Fibroblast of lung (primary cell): ENCODE data around the gene MACROD2. TPM values are rescaled to one million over a fixed set of nuclear protein-coding genes. Genes with fewer than 3 reads are reported as not detected.

Experiments used
- DNase-seq, 2 donors: peaks; one replicate each; pipeline versions ENCODE4 v3.0.0 to v3.0.0-alpha.2; 2010; ENCODE audit warnings: low read depth in 2 of 2
- H2AFZ ChIP-seq: 2 replicates; pipeline ENCODE4 v1.5.1; 2012; ENCODE audit warnings: low read length, control low read depth, inconsistent platforms
- H3K27ac ChIP-seq: 2 replicates; pipeline ENCODE4 v1.5.1; 2011; ENCODE audit warnings: low read length, control low read depth; ENCODE audit not compliant: insufficient read depth
- H3K27me3 ChIP-seq: 2 replicates; pipeline ENCODE4 v1.5.1; 2011; ENCODE audit warnings: mild to moderate bottlenecking, low read length; ENCODE audit not compliant: control insufficient read depth, insufficient read depth
- H3K36me3 ChIP-seq: 2 replicates; pipeline ENCODE4 v1.5.1; 2011; ENCODE audit warnings: low read length; ENCODE audit not compliant: control insufficient read depth, insufficient read depth
- H3K4me1 ChIP-seq: 2 replicates; pipeline ENCODE4 v1.5.1; 2011; ENCODE audit warnings: low read length; ENCODE audit not compliant: control insufficient read depth, insufficient read depth; ENCODE audit errors: extremely low read depth
- H3K4me2 ChIP-seq: 2 replicates; pipeline ENCODE4 v1.5.1; 2011; ENCODE audit warnings: low read length, control low read depth; ENCODE audit not compliant: insufficient read depth; ENCODE audit errors: extremely low read depth
- H3K4me3 ChIP-seq, 4 experiments: fragments of 200-600 bp in 1 of 4; sonication (generic) in 1 of 4; replicated peaks in 1 of 4; 2 replicates each; pipeline ENCODE4 v1.5.1; 2011 to 2016; ENCODE audit warnings: low read length in 4 of 4, low read depth in 3 of 4, mild to moderate bottlenecking in 3 of 4, control low read depth in 2 of 4, inconsistent platforms in 1 of 4, mixed read lengths in 1 of 4; ENCODE audit not compliant: insufficient read depth in 1 of 4; ENCODE audit errors: control extremely low read depth in 1 of 4
- H3K79me2 ChIP-seq: 2 replicates; pipeline ENCODE4 v1.5.1; 2012; ENCODE audit warnings: mild to moderate bottlenecking, low read length, inconsistent platforms; ENCODE audit not compliant: control insufficient read depth, insufficient read depth
- H3K9ac ChIP-seq: 2 replicates; pipeline ENCODE4 v1.5.1; 2011; ENCODE audit warnings: mild to moderate bottlenecking, low read length, control low read depth; ENCODE audit not compliant: insufficient read depth
- H3K9me3 ChIP-seq: 2 replicates; pipeline ENCODE4 v1.5.1; 2012; ENCODE audit warnings: low read depth, low read length; ENCODE audit not compliant: control insufficient read depth, insufficient read depth
- H4K20me1 ChIP-seq: 2 replicates; pipeline ENCODE4 v1.5.1; 2011; ENCODE audit warnings: low read length; ENCODE audit not compliant: control insufficient read depth, insufficient read depth; ENCODE audit errors: extremely low read depth
- EZH2 ChIP-seq: IDR thresholded peaks from 2 replicates; pipeline ENCODE4 v1.5.1; 2012; ENCODE audit warnings: low read length, control low read depth, mild to moderate bottlenecking; ENCODE audit errors: missing control alignments
- polyA plus RNA-seq, 2 donors: library from polyadenylated mRNA; depleted of rRNA in 1 of 2; stranded (reverse) in 1 of 2; unstranded in 1 of 2; fragments of >200 nt; gene quantifications; 2 replicates each; pipeline ENCODE4 v1.2.1, GENCODE V29; 2011 to 2012; ENCODE audit warnings: missing spikeins in 1 of 2
- total RNA-seq: library from RNA; depleted of rRNA; stranded (reverse); fragments of >200 nt; gene quantifications from 2 replicates; pipeline ENCODE4 v1.2.1, GENCODE V29; 2014
- TF ChIP-seq, protein P1 (sequence below), 2 donors: IDR thresholded peaks in 1 of 2; conservative IDR thresholded peaks in 1 of 2; 1 replicate in 1 of 2; 2 replicates in 1 of 2; pipeline ENCODE4 v1.5.1; 2011 to 2012; ENCODE audit warnings: low read length in 2 of 2, control low read depth in 1 of 2, inconsistent platforms in 1 of 2, low read depth in 1 of 2, mild to moderate bottlenecking in 1 of 2

The MACROD2 gene
- total and polyA plus RNA-seq, 2 donors (not counting 1 experiment from before 2014, with no cell fraction given), result 0.54 to 1.7 TPM

DNA sequence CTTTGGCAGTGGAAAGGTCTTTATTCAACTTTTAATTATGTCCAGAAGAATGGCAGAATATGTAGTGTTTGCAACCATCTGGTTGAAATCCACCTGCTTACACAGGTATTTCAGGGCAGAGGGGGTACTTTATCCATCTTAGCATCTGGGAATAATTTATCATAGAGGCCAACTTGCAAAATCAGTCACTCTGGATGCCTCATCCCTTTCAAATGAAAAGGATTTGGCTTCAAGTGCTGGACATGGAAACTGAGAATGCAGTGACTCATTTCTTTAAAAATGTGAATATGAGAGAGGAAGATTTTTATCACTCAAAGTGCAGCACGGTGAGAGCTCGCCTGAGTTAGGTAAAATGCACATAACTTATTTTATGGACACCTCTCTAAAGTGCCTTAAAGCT lies 1819.6 kb downstream of the MACROD2 start:
- Histone ChIP-seq H3K27ac (no peak overlapping the region), H3K4me2 (no peak overlapping the region)

DNA sequence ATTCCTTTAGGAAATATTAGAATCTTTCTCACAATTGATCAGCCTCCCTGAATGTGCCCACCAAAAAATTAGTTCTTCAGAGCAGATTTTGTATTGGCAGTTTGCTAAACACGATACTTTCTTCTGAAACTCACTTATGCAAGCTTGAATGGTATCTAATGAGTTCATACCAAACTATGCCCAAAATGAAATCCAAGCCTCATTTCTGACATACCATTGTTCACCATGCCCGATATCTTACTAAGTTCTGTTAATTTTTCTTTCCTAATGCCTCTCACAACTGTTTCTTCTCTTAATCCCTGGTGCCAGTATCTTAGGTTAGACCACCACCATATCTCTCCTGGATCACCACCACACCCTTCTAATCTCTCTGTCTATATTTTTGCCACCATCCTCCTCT lies 1822.0 kb downstream of the MACROD2 start:
- Histone ChIP-seq H3K9me3 (no peaks in the 10 kb centered on the region), H3K79me2 (no peaks in the 10 kb centered on the region), H3K4me2 (no peak overlapping the region), H3K9ac (no peak overlapping the region), H3K36me3 (no peaks in the 10 kb centered on the region), H3K4me3 (no peak overlapping the region), H4K20me1 (no peaks in the 10 kb centered on the region), H3K27ac (no peak overlapping the region), H2AFZ (no peak overlapping the region), H3K27me3 (no peaks in the 10 kb centered on the region), H3K4me1 (no peaks in the 10 kb centered on the region)
- TF ChIP-seq, protein P1, sequence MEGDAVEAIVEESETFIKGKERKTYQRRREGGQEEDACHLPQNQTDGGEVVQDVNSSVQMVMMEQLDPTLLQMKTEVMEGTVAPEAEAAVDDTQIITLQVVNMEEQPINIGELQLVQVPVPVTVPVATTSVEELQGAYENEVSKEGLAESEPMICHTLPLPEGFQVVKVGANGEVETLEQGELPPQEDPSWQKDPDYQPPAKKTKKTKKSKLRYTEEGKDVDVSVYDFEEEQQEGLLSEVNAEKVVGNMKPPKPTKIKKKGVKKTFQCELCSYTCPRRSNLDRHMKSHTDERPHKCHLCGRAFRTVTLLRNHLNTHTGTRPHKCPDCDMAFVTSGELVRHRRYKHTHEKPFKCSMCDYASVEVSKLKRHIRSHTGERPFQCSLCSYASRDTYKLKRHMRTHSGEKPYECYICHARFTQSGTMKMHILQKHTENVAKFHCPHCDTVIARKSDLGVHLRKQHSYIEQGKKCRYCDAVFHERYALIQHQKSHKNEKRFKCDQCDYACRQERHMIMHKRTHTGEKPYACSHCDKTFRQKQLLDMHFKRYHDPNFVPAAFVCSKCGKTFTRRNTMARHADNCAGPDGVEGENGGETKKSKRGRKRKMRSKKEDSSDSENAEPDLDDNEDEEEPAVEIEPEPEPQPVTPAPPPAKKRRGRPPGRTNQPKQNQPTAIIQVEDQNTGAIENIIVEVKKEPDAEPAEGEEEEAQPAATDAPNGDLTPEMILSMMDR (conservative IDR thresholded peaks at IDR 0.05 in 1 of 2, IDR thresholded peaks at IDR 0.05 in 1 of 2; ENCODE audit: low read depth in 1 of 2, low read length in 2 of 2), result no peak
- TF ChIP-seq EZH2, result no peak
- DNase-seq, result no peak

More for the DNA sequence above, 1819.6 kb downstream of the MACROD2 start:
- Histone ChIP-seq H3K36me3 (no peaks in the 10 kb centered on the region), H3K9me3 (no peaks in the 10 kb centered on the region), H3K4me3 (no peak overlapping the region), H3K4me1 (no peaks in the 10 kb centered on the region), H3K9ac (no peak overlapping the region), H4K20me1 (no peaks in the 10 kb centered on the region), H3K79me2 (no peaks in the 10 kb centered on the region), H2AFZ (no peak overlapping the region), H3K27me3 (no peaks in the 10 kb centered on the region)
- TF ChIP-seq, protein P1 (conservative IDR thresholded peaks at IDR 0.05 in 1 of 2, IDR thresholded peaks at IDR 0.05 in 1 of 2; ENCODE audit: low read depth in 1 of 2, low read length in 2 of 2), result no peak
- no peak for TF ChIP-seq EZH2
- peak in 1 of 2 donors; percentile 25 for DNase-seq

DNA sequence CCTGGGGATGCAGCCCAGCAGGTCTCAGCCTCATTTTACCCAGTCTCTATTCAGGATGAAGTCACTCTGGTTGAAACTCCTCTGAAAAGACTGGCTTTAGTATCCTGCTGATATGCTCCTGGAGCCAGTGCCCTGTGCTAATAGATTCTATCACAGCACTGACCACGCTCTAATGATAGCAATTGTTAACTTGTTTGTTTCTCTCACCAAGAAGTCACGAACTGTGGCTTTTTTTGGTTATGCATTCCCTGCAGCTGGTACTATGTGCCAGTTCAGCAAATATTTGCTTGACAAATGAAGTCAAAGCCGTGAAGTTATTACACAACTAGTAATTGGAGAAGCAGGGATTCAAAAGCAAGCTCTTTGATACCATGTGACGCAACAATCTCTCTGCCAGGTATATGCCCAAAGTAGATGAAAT lies 1823.3 kb downstream of the MACROD2 start:
- no peak for DNase-seq
- no peaks in the 10 kb centered on the region for H3K79me2 ChIP-seq
- H3K4me3 ChIP-seq, result no peak overlapping the region
- no peak overlapping the region for H2AFZ ChIP-seq
- H3K36me3 ChIP-seq, result no peaks in the 10 kb centered on the region
- no peak overlapping the region for H3K4me2 ChIP-seq
- no peak overlapping the region for H3K9ac ChIP-seq
- H3K4me1 ChIP-seq, result no peaks in the 10 kb centered on the region
- no peaks in the 10 kb centered on the region for H3K27me3 ChIP-seq
- H4K20me1 ChIP-seq, result no peaks in the 10 kb centered on the region
- H3K27ac ChIP-seq, result no peak overlapping the region
- H3K9me3 ChIP-seq, result no peaks in the 10 kb centered on the region
- TF ChIP-seq, protein P1 (conservative IDR thresholded peaks at IDR 0.05 in 1 of 2, IDR thresholded peaks at IDR 0.05 in 1 of 2; ENCODE audit: low read depth in 1 of 2, low read length in 2 of 2), result no peak
- TF ChIP-seq EZH2, result no peak
